ENCODE data around the gene PLCZ1.
"Not testable (repeated sequence)": the region's sequence is repeated elsewhere in the genome, so short reads cannot be mapped to it uniquely, and the experiment has no call there.

PLCZ1 gene

DNA sequence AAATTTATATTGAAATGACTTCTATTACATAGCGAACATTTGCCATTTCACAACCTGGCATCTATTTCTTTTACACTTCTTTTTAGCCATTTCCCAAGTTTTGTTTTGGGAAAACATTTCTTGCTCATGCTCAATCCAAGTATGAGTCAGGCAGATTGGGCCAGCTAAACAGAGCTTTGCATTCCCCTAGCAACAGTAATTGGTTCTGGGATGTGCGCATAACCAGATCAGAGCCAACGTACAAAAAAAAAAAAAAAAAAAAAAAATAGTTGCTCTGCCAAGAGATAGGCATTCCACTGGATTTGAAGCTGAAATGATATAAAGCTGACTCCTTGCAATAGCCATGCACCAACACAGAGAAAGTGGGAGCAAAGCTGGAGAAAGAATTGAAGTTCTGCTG is 37.5 kb downstream of the PLCZ1 start:
- no peak for DNase-seq (ENCODE audit: low spot score)

DNA sequence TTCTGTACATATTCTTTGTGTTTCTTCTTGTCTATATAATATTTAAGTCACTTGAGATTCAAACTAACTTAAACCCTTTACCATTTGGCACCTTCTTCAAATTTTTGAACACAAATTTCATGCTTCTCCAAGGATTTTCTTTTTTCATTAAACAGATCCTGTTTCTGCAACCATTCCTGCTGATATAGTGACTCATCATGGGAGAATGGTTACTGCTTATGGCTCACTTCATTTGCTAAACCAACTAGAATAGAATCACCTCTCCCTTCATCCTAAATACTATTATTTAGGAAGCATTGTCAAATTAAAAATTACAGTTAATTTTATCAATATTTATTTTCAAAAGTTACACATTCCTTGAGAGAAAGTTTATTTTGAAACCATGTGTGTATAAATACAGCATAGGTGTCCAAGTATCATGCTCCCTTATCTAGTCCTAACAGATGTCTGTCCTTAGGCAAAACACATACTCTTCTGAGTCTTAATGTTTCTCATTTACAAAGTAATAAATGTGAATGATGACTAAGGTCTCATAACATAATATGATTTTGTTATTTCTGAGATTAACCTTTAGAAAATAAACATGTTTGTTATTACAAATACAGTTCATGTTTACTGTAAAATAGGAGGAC is 40.7 kb downstream of the PLCZ1 start:
- peak; percentile 12 for DNase-seq (ENCODE audit: low spot score)

DNA sequence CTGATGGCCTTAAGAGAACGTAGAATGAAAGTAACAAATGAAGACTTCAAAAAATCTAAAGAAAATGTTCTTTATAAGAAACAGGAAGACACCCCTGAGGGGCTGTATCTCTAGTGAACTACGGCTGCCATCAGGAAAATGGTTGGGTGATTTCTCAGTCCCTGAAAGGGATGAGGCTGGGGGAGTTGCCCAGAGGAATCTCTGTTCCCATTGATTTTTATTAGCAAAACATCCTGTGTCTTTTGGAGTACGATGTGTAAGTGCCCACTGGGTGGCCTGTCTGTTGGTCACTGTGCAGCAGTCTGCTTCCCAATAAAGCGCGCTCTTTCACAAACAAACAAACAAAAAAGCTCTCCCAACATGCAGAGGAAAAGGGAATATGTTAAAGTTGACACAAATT is 43.8 kb downstream of the PLCZ1 start:
- not testable (repeated sequence) for DNase-seq (ENCODE audit: low spot score)

DNA sequence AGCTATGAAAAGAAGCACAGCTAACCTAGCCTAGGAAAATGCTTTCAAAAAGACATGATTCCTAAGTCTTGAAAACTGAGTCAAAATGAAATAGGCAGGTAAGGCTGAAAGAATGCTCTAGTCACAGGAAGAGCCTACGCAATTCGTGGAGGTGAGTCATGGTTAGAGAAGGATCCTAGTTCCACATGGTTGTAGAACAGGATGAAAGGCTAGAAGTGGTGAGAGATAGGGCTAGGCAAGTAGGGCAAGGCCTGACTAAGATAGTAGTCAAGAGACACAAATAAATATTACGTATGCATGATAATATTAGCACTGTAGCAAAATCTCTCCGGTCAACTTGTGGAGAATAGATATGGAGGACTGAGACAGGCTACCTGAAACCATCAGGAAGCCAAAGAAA is 47.2 kb downstream of the PLCZ1 start:
- DNase-seq (ENCODE audit: low spot score) = peak; percentile 84

DNA sequence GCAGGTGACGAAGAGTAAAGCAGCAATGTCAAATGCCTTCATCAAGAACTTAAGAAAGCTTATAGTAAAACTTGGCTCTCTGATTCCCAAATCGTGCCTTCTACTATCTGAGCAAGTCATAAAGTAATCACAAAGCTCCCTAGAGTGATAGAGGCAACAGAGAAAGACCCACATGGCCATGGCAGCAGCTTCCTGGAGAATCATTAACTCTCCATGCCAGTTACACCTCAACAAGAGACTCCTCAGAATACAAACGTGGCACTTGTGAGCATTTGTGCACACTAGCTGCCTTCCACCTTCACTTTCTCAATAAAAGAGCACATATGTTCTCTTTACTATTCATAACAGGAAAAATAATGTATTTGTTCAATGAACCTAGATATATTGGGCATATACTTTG is 48.0 kb downstream of the PLCZ1 start:
- DNase-seq (ENCODE audit: low spot score) = no peak

DNA sequence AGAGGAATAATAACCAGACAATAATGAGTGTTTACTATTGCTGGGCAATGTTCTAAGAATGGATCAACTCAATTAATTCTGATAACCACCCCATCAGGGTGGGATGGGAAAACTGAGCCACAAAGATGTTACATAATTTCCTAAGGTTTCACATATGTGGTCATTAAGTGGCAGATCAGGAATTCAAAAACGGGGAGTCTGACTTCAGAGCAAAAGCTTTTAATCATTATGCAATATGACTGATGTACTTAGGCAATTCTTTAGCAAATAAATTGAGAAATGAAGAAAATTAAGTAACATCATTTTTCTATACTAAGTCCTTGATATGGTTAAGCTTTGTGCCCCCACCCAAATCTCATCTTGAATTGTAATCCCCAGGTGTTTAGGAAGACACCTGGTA is 53.4 kb downstream of the PLCZ1 start:
- DNase-seq (ENCODE audit: low spot score) = no peak

DNA sequence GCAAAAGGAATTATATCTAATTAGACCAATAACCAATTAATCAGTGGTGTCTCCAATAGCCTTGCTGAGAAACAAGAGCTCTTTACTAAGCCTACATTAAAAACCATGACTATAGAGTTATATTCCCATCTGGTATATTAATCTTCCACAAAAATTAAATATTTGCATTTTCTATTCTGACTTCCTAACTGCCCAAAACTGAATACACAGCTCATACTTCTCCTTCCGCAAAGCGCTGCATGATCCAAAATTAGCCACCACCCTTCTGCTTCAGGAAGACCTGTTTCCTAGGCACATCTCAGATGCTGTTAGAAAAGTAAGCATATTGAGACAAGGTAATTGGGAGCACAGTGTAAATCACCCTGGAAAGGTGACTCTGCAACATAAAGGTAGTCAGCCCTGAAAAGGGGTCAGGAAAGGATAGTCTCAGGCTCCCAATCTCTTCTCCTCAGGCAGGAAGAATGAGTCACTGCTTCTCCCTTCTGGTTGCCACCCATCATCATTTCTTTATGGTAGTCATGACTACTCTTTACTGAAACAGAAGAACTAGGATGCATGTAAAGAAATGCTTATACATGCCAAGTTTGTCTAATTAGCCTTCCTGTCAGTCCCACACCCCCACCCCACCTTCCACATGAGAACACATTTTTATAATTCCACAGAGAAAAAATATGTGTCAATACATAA is 54.3 kb downstream of the PLCZ1 start:
- no peak for DNase-seq (ENCODE audit: low spot score)

DNA sequence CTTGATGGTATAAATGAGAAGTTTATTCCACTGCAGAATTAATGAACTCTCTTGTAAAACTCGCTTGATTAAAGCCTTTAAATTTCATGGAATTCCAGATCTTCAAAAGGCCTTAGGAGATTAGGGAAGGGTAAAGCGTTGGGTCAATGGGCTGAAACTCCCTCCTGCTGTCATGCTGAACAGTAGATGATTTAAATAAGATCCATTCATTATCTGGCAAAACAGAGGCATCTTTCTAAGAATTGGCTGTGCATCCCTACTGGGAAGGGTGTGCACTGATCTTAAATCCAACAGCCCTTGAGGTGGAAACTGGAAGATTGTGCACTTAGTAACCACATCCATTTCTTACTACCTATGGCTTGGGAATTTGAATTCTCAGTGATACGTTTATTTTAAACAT is 56.0 kb downstream of the PLCZ1 start:
- DNase-seq (ENCODE audit: low spot score) = no peak

DNA sequence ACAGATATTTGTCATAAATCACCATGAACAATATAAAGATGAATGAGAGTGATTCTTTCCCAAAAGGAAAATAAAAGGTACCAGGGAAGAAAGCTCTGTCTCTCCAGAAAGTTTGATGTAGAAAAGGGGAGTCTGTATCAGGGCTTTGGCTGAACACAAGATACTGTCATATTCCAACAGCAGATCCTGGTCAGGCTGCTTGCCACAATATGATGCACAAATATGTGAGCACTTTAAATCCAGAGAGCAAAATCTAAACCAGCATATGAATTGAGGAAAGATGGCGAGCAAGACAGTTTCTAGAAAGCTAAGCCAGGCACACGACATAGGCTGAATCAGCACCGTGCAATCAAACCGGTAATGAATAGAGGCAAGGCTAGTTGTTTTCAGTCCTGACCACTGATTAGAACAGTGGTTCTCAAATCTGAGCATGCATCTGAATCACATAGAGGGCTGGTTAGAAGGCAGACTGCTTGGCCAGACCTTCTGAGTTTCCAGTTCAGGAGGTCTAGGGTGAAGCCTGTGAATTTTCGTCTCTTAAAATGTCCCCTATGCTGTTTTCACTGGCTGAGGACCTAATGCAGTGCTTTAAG is 60.7 kb downstream of the PLCZ1 start:
- no peak for DNase-seq (ENCODE audit: low spot score)

DNA sequence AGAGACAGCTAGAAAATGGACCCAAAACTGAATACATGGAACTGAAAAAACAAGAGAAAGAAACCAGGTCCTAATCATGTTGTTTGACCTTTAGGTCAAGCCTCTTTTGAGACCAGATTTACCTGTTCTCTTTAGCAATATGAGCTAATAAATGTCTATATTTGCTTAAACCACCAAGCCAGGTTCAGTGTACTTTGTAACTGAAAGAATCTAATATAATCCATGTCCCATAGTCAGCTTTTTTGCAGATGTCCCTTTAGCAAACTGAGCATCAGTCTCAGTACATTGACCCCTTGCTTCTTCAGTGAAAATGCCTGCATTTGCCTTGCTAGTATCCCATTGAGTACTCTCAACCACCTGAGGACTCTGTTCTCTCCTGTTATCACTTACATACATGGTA is 61.7 kb downstream of the PLCZ1 start:
- DNase-seq (ENCODE audit: low spot score) = no peak

DNA sequence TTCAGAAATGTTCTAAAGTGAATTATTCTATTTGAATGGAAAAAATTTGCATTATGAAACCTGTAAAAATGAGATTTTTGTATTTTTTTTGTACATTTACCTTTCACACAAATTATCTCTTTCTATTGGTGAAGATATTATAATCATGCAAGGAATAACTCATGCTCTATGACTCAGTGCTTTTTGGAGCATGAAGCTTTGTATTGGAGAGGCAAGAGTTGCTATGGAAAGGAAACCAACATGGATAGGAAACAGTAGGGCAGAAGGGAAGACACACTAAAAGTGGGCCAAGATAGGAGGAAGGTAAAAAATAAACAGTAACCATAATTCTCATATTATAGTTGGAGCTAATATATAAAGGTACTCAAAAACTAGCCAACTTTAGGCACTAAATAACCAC is 79.0 kb downstream of the PLCZ1 start:
- DNase-seq (ENCODE audit: low spot score) = no peak

DNA sequence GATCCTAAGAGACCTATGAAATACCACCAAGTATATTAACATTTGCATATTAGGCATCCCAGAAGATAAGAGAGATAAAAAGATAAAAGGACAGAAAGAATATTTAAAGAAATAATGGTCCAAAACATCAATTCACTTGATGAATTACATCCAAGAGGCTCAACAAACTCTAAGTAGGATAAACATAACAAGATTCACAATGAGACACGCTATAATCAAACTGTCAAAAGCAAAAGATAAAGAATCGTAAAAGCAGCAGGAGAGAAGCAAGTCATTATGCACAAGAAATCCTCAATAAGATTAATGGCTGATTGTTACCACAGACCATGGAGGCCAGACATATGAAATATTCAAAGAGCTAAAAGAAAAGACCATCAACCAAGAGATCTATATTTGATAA is 79.6 kb downstream of the PLCZ1 start:
- DNase-seq (ENCODE audit: low spot score) = no peak

DNA sequence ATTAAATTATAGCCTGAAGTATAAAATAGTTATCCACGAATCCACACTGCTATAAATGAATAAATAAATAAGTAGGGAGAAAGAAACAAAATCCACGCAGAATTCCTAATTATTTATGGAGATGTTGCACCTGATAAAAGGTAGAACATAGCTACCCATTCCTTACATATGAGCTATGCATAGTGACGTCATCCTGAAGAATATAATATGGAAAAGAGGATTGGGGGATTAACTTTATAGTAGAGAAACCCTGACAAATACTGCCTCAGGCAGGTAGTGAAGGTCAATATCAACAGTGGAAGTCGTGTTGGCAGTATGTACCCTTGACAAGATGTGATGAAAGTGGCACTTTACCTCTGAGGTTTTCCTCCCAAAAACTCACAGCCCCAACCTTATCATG is 82.5 kb downstream of the PLCZ1 start:
- no peak for DNase-seq (ENCODE audit: low spot score)

DNA sequence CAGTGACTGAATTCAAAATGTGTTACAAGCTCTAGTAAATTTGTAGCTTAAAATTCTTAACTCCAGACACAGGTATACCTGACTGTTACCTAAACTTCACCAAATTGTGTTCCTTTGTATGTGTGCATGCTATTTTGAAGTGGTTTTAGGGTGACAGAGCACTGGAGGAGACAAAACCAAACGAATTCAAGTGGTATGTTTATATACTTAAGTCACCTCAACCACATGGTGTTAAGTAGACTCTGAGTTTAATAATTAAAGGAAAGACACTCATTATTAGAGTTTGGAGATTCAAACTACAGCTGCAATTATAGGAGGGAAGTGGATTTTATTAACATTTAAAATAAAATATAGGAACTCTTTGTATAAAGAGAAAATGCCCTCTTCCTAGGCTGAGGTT is 84.3 kb downstream of the PLCZ1 start:
- no peak for DNase-seq (ENCODE audit: low spot score)

DNA sequence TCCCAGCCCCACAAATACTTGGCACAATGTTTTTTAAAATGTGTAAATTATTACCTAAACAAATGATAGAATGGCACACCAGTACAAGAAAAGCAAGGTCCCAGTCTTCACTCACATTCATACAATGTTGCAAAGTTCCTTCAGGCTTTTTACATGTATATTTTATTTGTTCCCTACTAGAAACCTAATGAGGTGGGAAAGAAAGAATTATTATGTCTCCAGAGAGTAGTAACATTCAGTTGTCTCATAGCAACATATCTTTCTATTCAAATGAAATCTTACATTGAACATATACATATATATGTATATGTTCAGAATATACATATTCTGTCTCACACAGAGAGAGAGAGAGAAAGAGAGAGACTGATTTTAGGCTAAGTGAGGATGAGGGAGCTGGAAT is 85.2 kb downstream of the PLCZ1 start:
- no peak for DNase-seq (ENCODE audit: low spot score)

DNA sequence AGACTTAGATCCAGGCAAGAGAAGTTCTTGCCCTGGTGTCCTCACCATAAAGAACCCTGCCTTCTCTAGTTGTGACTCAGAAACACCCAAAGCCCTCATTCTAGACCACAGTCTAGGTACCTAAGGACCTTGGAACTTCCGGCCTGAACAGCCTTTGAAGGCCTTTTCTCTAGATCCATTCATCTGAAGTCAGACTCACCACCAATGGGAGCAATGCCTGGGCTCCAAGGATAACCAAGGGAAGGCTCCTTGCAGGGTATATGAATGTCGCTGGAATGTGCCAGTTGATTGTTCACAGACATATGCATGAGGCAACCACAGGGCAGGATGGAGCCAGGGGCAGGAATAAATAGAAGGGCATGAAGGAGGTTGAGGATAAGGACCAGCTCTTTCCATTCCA is 86.3 kb downstream of the PLCZ1 start:
- no peak for DNase-seq (ENCODE audit: low spot score)

DNA sequence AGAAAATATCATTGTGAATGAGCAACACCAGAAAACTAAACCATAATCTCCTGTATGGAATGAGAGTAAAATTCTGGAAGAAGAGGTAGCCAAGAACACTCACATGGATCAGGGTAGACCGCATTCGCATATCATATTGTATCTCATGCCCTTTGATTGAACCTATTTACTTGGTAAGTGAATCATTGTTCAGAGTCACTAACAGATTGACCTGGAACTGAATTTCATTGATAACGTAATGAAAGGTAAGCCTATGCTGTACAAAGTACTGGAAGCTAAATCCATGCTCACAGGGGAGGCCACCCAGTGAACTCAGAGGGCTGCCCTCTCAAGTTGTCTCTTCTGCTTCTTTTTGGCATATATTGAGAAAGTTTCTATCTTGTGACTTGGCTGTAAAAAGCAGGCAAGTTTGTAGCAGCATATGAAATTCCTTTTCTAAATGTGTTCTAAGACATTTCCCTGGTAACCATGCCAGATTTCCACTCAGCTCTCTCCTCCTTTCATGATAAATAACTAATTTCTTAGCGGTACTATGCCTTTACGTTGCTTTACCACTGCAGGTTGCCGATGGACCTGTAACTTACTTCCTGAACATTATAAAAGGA is 91.4 kb downstream of the PLCZ1 start:
- no peak for DNase-seq (ENCODE audit: low spot score)

DNA sequence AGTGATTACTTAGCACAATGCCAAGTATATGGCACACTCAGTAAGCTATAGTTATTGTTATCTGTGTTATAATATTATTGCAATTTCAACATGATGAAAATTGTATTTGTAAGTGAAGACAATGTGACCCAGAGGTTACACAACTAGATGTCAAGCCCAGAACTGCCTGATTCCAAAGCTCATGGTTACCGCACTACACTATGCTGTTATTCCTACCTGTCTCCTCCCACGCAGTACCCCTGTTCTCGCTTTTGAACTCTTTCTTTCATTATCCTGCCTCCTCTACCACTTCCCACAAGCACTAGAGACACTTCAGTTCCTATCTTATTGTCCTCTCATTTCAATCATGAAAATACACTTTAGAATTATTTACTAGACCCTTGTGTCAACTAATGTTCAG is 93.2 kb downstream of the PLCZ1 start:
- no peak for DNase-seq (ENCODE audit: low spot score)

DNA sequence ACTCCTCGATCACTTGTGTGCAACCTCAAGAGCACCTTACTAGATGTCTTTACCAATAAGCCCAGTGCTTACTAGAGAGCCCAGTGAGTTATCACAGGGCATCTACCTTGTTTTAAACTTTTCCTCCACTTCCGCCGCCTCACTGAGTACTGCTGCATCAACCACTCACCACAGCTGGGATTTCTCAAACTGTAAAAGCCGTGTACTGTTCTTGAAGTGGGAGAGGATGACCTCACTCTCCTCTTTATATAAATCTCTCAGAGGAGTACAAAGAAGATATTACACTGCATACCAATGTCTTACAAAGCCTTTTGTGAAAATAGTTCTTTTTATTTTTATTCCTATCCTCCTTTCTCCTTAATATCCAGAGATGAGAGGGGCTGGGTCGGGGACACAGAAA is 94.1 kb downstream of the PLCZ1 start:
- DNase-seq (ENCODE audit: low spot score) = no peak

DNA sequence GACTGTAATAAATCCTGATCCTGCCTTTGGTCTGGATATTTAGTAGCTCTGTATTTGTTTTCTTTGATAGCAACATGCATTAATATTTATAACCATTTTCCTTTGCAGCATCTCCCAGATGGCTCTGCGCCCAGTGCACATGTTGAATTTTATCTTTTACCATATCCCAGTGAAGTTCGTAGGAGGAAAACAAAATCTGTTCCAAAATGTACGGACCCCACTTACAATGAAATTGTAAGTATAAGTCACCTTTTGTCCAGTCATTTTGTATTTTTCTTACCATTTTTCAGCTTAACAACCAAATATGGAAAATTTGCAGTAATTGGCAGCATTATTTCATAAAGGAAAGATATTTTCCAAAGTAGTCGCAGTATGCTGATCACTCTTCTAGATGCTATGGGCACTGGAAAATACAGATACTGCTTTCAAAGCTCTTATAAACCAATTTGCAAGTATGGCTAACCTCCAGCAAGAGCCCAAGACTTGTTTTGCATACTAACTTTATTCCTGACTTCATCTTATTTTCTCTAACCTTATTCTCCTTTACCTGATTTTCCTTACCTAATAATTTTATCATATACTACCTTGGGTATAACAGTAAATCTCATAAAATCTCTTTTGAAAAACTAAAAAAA is 97.4 kb downstream of the PLCZ1 start:
- no peak for DNase-seq (ENCODE audit: low spot score)

DNA sequence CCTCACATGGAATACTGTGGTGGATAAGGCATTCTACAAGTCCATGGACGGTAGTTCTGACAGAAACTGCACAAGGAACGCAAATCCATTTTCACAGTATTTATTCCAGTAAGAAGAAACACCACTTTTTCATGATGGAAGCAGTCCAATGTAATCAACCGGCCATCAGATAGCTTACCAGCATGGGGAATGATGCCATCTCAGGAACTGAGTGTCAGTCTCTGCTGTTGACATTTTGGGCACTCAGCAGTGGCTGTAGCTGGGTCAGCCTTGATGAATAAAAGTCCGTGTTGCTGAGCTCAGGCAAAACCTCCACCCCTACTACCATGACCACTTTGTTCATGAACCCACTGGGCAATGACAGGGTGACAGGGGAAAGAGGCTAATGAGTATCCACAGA is 103.4 kb downstream of the PLCZ1 start:
- no peak for DNase-seq (ENCODE audit: low spot score)

Measured in RKO (cell line).